Measurements from ENCODE around the gene FANCI.

GRCh38 chr15:89225588-89225987 is 18.2 kb upstream of the FANCI start:
- no peak for TF ChIP-seq CTCF (IDR thresholded peaks at IDR 0.05)
- TF ChIP-seq POLR2AphosphoS5 (IDR thresholded peaks at IDR 0.05): no peak
